ENCODE measurements around the gene CPT1C. TPM values are rescaled to one million over a fixed set of nuclear protein-coding genes. Genes with fewer than 3 reads are reported as not detected.
"Not testable (repeated sequence)": the region's sequence is repeated elsewhere in the genome, so short reads cannot be mapped to it uniquely, and the experiment has no call there.

The CPT1C gene
- total RNA-seq, 2 donors from 2014 or later, result 1.2 to 2.8 TPM

DNA sequence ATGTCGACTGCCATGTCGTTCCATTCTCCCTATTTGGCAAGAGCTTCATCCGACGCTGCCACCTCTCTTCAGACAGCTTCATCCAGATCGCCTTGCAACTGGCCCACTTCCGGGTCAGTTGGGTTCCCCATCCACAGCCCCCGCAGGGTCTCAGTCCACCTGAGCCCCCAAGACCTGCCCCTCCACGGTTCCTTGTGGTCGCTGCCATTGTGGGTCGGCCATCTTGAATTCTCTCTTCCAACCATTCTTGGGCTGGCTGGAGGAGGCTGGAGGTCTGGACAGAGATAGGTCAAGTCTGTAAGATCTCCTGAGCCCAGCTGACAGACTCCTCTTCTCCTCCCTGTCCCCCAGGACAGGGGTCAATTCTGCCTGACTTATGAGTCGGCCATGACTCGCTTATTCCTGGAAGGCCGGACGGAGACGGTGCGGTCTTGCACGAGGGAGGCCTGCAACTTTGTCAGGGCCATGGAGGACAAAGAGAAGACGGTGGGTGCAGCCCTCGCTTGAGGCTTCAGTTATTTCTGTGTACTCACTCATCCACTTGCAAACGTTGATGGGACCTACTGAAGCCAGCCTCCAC, 19.5 kb downstream of the CPT1C start:
- no peaks in the 10 kb centered on the region for H3K9me3 ChIP-seq
- no peaks in the 10 kb centered on the region for H3K36me3 ChIP-seq
- H3K4me1 ChIP-seq, result no peaks in the 10 kb centered on the region
- no peaks in the 10 kb centered on the region for H3K27me3 ChIP-seq
- DNase-seq (ENCODE audit: low spot score), result no peak
- H3K4me3 ChIP-seq, result no peak overlapping the region
- H3K27ac ChIP-seq, result no peak overlapping the region
- TF ChIP-seq, protein P1, sequence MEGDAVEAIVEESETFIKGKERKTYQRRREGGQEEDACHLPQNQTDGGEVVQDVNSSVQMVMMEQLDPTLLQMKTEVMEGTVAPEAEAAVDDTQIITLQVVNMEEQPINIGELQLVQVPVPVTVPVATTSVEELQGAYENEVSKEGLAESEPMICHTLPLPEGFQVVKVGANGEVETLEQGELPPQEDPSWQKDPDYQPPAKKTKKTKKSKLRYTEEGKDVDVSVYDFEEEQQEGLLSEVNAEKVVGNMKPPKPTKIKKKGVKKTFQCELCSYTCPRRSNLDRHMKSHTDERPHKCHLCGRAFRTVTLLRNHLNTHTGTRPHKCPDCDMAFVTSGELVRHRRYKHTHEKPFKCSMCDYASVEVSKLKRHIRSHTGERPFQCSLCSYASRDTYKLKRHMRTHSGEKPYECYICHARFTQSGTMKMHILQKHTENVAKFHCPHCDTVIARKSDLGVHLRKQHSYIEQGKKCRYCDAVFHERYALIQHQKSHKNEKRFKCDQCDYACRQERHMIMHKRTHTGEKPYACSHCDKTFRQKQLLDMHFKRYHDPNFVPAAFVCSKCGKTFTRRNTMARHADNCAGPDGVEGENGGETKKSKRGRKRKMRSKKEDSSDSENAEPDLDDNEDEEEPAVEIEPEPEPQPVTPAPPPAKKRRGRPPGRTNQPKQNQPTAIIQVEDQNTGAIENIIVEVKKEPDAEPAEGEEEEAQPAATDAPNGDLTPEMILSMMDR (IDR thresholded peaks at IDR 0.05), result no peak

DNA sequence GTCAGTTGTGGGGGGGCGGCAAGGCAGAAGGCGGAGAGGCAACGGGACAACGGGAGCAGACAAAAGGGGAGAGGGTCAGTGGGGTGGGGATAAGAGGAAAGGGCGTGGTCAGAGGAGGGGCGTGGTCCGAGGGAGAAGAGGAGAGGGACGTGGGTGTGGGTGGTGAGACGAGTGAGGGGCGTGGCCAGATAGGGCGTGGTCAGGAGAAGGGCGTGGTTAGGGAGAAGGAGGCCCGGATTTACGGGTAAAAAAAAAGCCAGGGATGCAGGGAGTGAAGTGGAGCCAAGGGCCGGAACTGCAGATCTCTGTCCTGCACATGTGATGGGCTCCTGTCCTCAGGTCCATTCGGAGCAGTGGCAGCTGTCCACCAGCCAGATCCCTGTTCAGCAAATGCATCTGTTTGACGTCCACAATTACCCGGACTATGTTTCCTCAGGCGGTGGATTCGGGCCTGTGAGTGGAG, 21.5 kb downstream of the CPT1C start:
- Histone ChIP-seq H3K4me3 (no peak overlapping the region), H3K36me3 (no peaks in the 10 kb centered on the region)
- DNase-seq (ENCODE audit: low spot score), result no peak

DNA sequence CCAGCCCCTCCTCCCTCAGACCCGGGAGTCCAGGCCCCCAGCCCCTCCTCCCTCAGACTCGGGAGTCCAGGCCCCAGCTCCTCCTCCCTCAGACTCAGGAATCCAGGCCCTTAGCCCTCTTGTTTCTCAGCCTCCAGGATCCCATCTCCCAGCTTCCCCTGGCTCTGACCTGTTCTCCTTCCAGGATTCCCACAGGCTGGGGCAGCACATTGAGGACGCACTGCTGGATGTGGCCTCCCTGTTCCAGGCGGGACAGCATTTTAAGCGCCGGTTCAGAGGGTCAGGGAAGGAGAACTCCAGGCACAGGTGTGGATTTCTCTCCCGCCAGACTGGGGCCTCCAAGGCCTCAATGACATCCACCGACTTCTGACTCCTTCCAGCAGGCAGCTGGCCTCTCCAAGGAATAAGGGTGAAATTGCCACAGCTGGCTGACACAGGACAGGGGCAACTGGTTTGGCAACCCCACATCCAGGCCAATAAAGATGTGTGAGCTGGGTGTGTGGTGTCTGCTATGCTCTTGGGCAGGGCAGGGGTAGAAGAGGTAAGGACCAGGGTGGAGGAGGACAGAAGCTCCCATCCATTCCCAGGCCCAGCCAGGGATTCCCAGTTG, 22.4 kb downstream of the CPT1C start:
- no peaks in the 10 kb centered on the region for H3K36me3 ChIP-seq
- TF ChIP-seq, protein P1 (IDR thresholded peaks at IDR 0.05), result no peak
- no peaks in the 10 kb centered on the region for H3K9me3 ChIP-seq
- DNase-seq (ENCODE audit: low spot score), result no peak
- no peaks in the 10 kb centered on the region for H3K27me3 ChIP-seq
- no peaks in the 10 kb centered on the region for H3K4me1 ChIP-seq
- no peak overlapping the region for H3K27ac ChIP-seq
- H3K4me3 ChIP-seq, result no peak overlapping the region

More for the DNA sequence above, 21.5 kb downstream of the CPT1C start:
- TF ChIP-seq, protein P1 (IDR thresholded peaks at IDR 0.05), result no peak
- Histone ChIP-seq H3K9me3 (no peaks in the 10 kb centered on the region), H3K4me1 (no peaks in the 10 kb centered on the region), H3K27ac (no peak overlapping the region), H3K27me3 (no peaks in the 10 kb centered on the region)

DNA sequence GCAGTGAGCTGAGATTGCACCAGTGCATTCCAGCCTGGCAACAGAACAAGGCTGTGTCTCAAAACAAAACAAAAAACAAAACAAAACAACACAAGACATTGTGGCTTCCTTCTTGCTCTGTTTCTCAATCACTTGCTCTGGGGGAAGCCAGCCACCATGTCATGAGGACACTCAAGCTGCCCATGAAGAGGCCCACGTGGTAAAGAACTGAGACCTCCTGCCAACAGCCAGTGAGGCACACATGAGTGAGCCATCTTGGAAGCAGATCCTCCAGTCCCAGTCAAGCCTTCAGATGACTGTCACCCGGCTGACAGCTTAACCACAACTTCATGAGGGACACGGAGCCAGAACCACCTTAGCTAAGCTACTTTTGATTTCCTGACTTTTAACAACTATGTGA, 25.2 kb downstream of the CPT1C start:
- H3K9me3 ChIP-seq, result no peaks in the 10 kb centered on the region
- no peak for DNase-seq (ENCODE audit: low spot score)
- no peaks in the 10 kb centered on the region for H3K36me3 ChIP-seq
- no peak overlapping the region for H3K4me3 ChIP-seq
- H3K27me3 ChIP-seq, result no peaks in the 10 kb centered on the region
- H3K4me1 ChIP-seq, result no peaks in the 10 kb centered on the region
- H3K27ac ChIP-seq, result no peak overlapping the region
- TF ChIP-seq, protein P1 (IDR thresholded peaks at IDR 0.05), result no peak

DNA sequence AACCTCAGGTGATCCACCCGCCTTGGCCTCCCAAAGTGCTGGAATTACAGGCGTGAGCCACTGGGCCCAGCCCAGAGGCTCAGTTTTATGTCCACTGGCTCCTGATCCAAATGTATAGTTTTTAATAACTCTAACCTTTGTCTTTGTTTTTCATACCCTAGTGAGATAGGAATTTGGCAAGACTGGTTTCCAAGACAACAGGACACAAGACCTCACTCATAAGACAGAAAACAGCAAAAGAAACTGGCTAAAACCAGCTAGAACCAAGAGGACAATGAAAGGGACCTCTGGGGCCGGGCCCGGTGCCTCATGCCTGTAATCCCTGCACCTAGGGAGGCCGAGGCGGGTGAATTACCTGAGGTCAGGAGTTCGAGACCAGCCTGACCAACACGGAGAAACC, 27.6 kb downstream of the CPT1C start:
- DNase-seq (ENCODE audit: low spot score), result no peak
- Histone ChIP-seq H3K4me1 (no peaks in the 10 kb centered on the region), H3K36me3 (no peaks in the 10 kb centered on the region), H3K27me3 (no peaks in the 10 kb centered on the region), H3K9me3 (no peaks in the 10 kb centered on the region), H3K4me3 (no peak overlapping the region), H3K27ac (no peak overlapping the region)
- TF ChIP-seq, protein P1 (IDR thresholded peaks at IDR 0.05), result no peak

DNA sequence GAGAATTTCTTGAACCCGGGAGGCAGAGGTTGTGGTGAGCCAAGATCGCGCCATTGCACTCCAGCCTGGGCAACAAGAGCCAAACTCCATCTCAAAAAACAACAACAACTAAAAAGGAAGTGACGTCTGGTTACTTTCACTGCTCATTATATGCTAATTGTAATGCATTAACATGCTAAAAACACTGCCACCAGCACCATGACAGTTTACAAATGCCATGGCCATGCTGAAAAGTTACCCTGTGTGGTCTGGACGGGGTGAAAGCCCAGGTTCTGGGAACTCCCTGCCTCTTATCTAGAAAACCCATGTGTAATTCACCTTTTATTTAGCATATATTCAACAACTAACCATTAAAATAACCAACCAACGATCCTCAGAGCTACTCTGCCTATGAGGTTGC, 28.1 kb downstream of the CPT1C start:
- Histone ChIP-seq H3K9me3 (no peaks in the 10 kb centered on the region), H3K27ac (no peak overlapping the region), H3K36me3 (no peaks in the 10 kb centered on the region), H3K4me1 (no peaks in the 10 kb centered on the region), H3K27me3 (no peaks in the 10 kb centered on the region), H3K4me3 (no peak overlapping the region)
- TF ChIP-seq, protein P1 (IDR thresholded peaks at IDR 0.05), result no peak
- DNase-seq (ENCODE audit: low spot score), result no peak

DNA sequence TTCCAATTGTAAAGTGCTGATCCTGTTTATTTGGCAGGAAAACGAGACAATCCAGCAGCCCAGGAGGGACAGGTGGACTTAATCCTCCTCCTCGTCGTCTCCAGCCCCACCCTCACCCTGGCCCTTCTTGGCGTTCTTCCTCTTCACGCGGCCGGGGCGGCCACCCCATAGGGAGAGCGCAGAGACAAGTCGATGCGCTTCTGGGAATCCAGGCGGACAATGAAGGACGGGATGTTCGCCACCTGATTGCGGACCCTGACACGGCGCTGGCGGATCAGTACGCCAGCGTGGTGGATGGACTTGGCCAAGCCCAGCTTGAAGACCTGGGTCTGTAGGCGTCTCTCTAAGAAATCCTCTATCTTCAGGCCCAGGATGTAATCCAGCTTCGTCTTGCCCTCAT, 28.5 kb downstream of the CPT1C start:
- H3K4me3 ChIP-seq; H3K27me3 ChIP-seq; H3K9me3 ChIP-seq; H3K36me3 ChIP-seq; DNase-seq (ENCODE audit: low spot score); H3K4me1 ChIP-seq; H3K27ac ChIP-seq: not testable (repeated sequence)

All from right atrium auricular region (tissue), 2 donors.